WTC11 (cell line): Measurements from ENCODE around the gene ANTKMT.

Experiments used
- AFF4 ChIP-seq: sonication (generic); formaldehyde crosslinking; IDR thresholded peaks from 2 replicates; pipeline ENCODE4 v1.8.1; 2023; ENCODE audit warnings: mild to moderate bottlenecking, missing genetic modification reagents, borderline replicate concordance
- ATF2 ChIP-seq: sonication (generic); formaldehyde crosslinking; IDR thresholded peaks from 2 replicates; pipeline ENCODE4 v1.8.1; 2022; ENCODE audit warnings: low read depth, missing genetic modification reagents, borderline replicate concordance
- CBFB ChIP-seq: sonication (generic); formaldehyde crosslinking; IDR thresholded peaks from 2 replicates; pipeline ENCODE4 v1.8.1; 2022; ENCODE audit warnings: mild to moderate bottlenecking, low read depth, missing genetic modification reagents
- JUN ChIP-seq: sonication (generic); formaldehyde crosslinking; IDR thresholded peaks from 2 replicates; pipeline ENCODE4 v1.8.0; 2023; ENCODE audit warnings: mild to moderate bottlenecking, missing genetic modification reagents
- KAT7 ChIP-seq: sonication (generic); formaldehyde crosslinking; IDR thresholded peaks from 2 replicates; pipeline ENCODE4 v1.8.1; 2023; ENCODE audit warnings: missing genetic modification reagents, mild to moderate bottlenecking, borderline replicate concordance
- NR1H2 ChIP-seq: sonication (generic); formaldehyde crosslinking; IDR thresholded peaks from 2 replicates; pipeline ENCODE4 v1.9.0; 2021; ENCODE audit warnings: mild to moderate bottlenecking, moderate library complexity, missing genetic modification reagents
- SP1 ChIP-seq: sonication (generic); formaldehyde crosslinking; conservative IDR thresholded peaks from 2 replicates; pipeline ENCODE4 v1.8.1; 2022; ENCODE audit warnings: missing genetic modification reagents
- ZNF138 ChIP-seq: sonication (generic); formaldehyde crosslinking; conservative IDR thresholded peaks from 2 replicates; pipeline ENCODE4 v1.8.1; 2022; ENCODE audit warnings: mild to moderate bottlenecking, moderate library complexity, missing genetic modification reagents
- ZNF232 ChIP-seq: sonication (generic); formaldehyde crosslinking; IDR thresholded peaks from 2 replicates; pipeline ENCODE4 v1.8.0; 2022; ENCODE audit warnings: mild to moderate bottlenecking, missing genetic modification reagents
- TF ChIP-seq, protein P1 (sequence below): fragments of 200-600 bp; IDR thresholded peaks from 2 replicates; pipeline ENCODE4 v1.8.0; 2022; ENCODE audit warnings: antibody characterized with exemption
- TF ChIP-seq, protein P2 (sequence below): sonication (generic); formaldehyde crosslinking; IDR thresholded peaks from 2 replicates; pipeline ENCODE4 v1.8.0; 2023; ENCODE audit warnings: missing genetic modification reagents

DNA sequence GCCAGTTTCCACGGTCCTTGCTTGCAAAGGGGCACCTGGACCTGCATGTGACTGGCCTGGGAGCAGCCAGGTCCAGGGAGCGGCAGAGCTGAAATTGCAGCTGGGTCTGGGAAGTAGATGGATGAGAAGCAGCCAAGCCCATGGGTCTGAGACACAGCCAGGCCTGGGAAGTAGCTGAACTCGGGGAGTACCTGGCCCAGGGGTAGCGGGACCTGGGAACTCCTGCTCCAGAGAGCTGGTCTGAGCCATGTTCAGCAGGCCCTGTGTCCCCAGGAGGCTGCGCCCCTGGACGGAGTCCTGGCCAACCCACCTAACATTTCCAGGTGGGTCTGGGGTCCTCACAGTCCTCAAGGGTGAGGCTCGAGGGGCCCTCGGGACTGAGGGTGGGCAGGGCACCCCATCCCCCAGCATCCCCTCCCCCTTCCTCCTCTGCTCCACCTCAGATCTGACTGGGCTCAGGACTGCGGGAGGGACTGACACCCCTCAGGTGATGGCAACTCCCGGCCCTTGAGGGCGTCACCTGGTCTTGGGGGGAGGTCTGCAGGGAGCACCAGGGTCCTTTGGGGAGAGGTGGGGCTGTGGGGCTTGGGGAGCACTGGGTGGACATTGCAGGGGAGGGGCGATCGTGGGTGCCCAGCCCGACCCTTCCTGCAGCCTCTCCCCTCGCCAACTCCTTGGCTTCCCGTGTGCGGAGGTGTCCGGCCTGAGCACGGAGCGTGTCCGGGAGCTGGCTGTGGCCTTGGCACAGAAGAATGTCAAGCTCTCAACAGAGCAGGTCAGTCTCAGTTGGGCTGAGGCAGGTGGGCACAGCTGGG is 42.6 kb downstream of the ANTKMT start:
- TF ChIP-seq, protein P1, sequence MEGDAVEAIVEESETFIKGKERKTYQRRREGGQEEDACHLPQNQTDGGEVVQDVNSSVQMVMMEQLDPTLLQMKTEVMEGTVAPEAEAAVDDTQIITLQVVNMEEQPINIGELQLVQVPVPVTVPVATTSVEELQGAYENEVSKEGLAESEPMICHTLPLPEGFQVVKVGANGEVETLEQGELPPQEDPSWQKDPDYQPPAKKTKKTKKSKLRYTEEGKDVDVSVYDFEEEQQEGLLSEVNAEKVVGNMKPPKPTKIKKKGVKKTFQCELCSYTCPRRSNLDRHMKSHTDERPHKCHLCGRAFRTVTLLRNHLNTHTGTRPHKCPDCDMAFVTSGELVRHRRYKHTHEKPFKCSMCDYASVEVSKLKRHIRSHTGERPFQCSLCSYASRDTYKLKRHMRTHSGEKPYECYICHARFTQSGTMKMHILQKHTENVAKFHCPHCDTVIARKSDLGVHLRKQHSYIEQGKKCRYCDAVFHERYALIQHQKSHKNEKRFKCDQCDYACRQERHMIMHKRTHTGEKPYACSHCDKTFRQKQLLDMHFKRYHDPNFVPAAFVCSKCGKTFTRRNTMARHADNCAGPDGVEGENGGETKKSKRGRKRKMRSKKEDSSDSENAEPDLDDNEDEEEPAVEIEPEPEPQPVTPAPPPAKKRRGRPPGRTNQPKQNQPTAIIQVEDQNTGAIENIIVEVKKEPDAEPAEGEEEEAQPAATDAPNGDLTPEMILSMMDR, result no peak
- TF ChIP-seq SP1 (CRISPR knock-in tag) (no peak), ATF2 (CRISPR knock-in tag) (no peak), NR1H2 (CRISPR knock-in tag) (no peak), JUN (CRISPR knock-in tag) (no peak), AFF4 (no peak), KAT7 (CRISPR knock-in tag) (no peak), ZNF138 (CRISPR knock-in tag) (no peak), ZNF232 (CRISPR knock-in tag) (no peak), CBFB (no peak)
- TF ChIP-seq, protein P2, sequence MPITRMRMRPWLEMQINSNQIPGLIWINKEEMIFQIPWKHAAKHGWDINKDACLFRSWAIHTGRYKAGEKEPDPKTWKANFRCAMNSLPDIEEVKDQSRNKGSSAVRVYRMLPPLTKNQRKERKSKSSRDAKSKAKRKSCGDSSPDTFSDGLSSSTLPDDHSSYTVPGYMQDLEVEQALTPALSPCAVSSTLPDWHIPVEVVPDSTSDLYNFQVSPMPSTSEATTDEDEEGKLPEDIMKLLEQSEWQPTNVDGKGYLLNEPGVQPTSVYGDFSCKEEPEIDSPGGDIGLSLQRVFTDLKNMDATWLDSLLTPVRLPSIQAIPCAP, result no peak
